ENCODE measurements around the gene STAC3.

STAC3 gene

GRCh38 chr12:57216014-57216911 is 34.7 kb downstream of the STAC3 start, which contains the start of gene NXPH4 (continued):
- TF ChIP-seq KLF17 (tag by site-specific recombination; IDR thresholded peaks at IDR 0.05): peak; percentile 73

GRCh38 chr12:57215668-57216013 is 35.3 kb downstream of the STAC3 start:
- ChIA-PET POLR2A (interaction anchor here (0.8 to 4.8 kb wide), 3 partner anchors 15 to 26 kb away, joined by 4 to 44 read pairs (median 14); partner anchors contain the start of gene SHMT2), CTCF (interaction anchor here (0.5 to 8.8 kb wide), 3 partner anchors 21 to 735 kb away, joined by 3 to 628 read pairs (median 75); partner anchors contain the start of genes INHBE and SHMT2)
- H3K4me1 ChIP-seq (ENCODE audit: control insufficient read depth, insufficient read depth, low read length): peaks cover 5% of the 10 kb centered on the region
- no peak overlapping the region for H3K4me3 ChIP-seq (ENCODE audit: low read depth, low read length)
- H3K36me3 ChIP-seq (ENCODE audit: control insufficient read depth in 2 of 2, insufficient read depth in 1 of 2, low read length in 2 of 2): peaks cover 0 to 24% of the 10 kb centered on the region in 2 experiments; a peak in 1 of 3 replicates
- H3K9me3 ChIP-seq (ENCODE audit: control insufficient read depth, insufficient read depth, low read depth, low read length): no peaks in the 10 kb centered on the region
- H3K27ac ChIP-seq (ENCODE audit: extremely low read depth, low read depth, low read length): no peak overlapping the region
- TF ChIP-seq ZNF561 (tag by site-specific recombination; IDR thresholded peaks at IDR 0.05; ENCODE audit: borderline replicate concordance) (no peak), ZNF280D (tag by site-specific recombination; IDR thresholded peaks at IDR 0.05) (no peak), ZIC2 (tag by site-specific recombination; IDR thresholded peaks at IDR 0.05) (no peak), GLIS2 (tag by site-specific recombination; IDR thresholded peaks at IDR 0.05) (no peak), ZBTB11 (tag by site-specific recombination; conservative IDR thresholded peaks at IDR 0.05; ENCODE audit: low read depth) (no peak), ZNF701 (tag by site-specific recombination; IDR thresholded peaks at IDR 0.05) (no peak), ZNF449 (tag by site-specific recombination; IDR thresholded peaks at IDR 0.05) (no peak), ZNF169 (tag by site-specific recombination; IDR thresholded peaks at IDR 0.05) (no peak), ZEB2 (tag by site-specific recombination; IDR thresholded peaks at IDR 0.05) (no peak; the same call in 1 of the 2 replicates), KLF17 (tag by site-specific recombination; IDR thresholded peaks at IDR 0.05) (no peak), ZNF626 (tag by site-specific recombination; IDR thresholded peaks at IDR 0.05) (no peak), PRDM10 (tag by site-specific recombination; IDR thresholded peaks at IDR 0.05) (peak; percentile 65), ZNF600 (tag by site-specific recombination; IDR thresholded peaks at IDR 0.05) (no peak; the same call in 1 of the 2 replicates), BCL11A (tag by site-specific recombination; IDR thresholded peaks at IDR 0.05; ENCODE audit: low read depth) (no peak), BCL6B (tag by site-specific recombination; IDR thresholded peaks at IDR 0.05) (no peak)

Measured in HEK293 (cell line).